Heart left ventricle (tissue), 16 donors: ENCODE data around the gene TAS2R14. TPM values are rescaled to one million over a fixed set of nuclear protein-coding genes. Genes with fewer than 3 reads are reported as not detected.

Experiments
- ATAC-seq, 4 donors: fragments of 200-7000 bp; cut with Tn5 transposase; one replicate each; pipeline ENCODE4 v1.9.1; 2020 to 2022; ENCODE audit warnings: moderate library complexity in 4 of 4, mild to moderate bottlenecking in 3 of 4, moderate number of reproducible peaks in 1 of 4
- DNase-seq, 5 donors: peaks; one replicate each; pipeline ENCODE4 v3.0.0-alpha.2; 2020
- H3K27ac ChIP-seq, 12 donors: fragments of 200-600 bp; sonication (generic) in 4 of 12; one replicate each; pipeline versions ENCODE4 v1.5.0 to v1.8.0; 2016 to 2022; ENCODE audit warnings: mild to moderate bottlenecking in 2 of 12
- H3K27me3 ChIP-seq, 9 donors: fragments of 200-600 bp; sonication (generic) in 2 of 9; one replicate each; pipeline versions ENCODE4 v1.5.1 to v1.8.0; 2016 to 2022; ENCODE audit warnings: mild to moderate bottlenecking in 3 of 9
- H3K36me3 ChIP-seq, 9 donors: fragments of 200-600 bp; sonication (generic) in 2 of 9; one replicate each; pipeline versions ENCODE4 v1.5.0 to v1.8.0; 2018 to 2022; ENCODE audit warnings: mild to moderate bottlenecking in 2 of 9
- H3K4me1 ChIP-seq, 12 donors: fragments of 200-600 bp; sonication (generic) in 4 of 12; one replicate each; pipeline versions ENCODE4 v1.5.0 to v1.8.0; 2016 to 2022; ENCODE audit warnings: mild to moderate bottlenecking in 3 of 12
- H3K4me3 ChIP-seq, 12 donors: fragments of 200-600 bp; sonication (generic) in 4 of 12; one replicate each; pipeline versions ENCODE4 v1.5.0 to v1.8.0; 2017 to 2022; ENCODE audit warnings: mild to moderate bottlenecking in 9 of 12, moderate library complexity in 4 of 12
- H3K9me3 ChIP-seq, 12 donors: fragments of 200-600 bp; sonication (generic) in 4 of 12; one replicate each; pipeline versions ENCODE4 v1.5.0 to v1.8.0; 2016 to 2022; ENCODE audit warnings: mild to moderate bottlenecking in 1 of 12
- POLR2A ChIP-seq, 2 donors: fragments of 450-650 bp; IDR thresholded peaks; one replicate each; pipeline ENCODE4 v1.6.1; 2017; ENCODE audit warnings: antibody characterized with exemption in 2 of 2, mild to moderate bottlenecking in 2 of 2, moderate library complexity in 2 of 2
- WGBS, 4 donors: extraction: QIAGEN DNeasy Blood & Tissue Kit in 2 of 4; methylation state at CpG; one replicate each; pipeline versions ENCODE4 v1.1.5 to v1.1.7; 2013 to 2018; 5-methylcytosine and 5-hydroxymethylcytosine counted together
- intact Hi-C, 10 donors: fragments of 100-400 bp; cut with DNase I; formaldehyde crosslinking; loops; one replicate each; pipeline versions ENCODE4 v1.11.1 to v1.14.2; 2022
- polyA plus RNA-seq, 2 donors: library from polyadenylated mRNA; stranded (reverse); fragments of 200-250 nt; gene quantifications; one replicate each; pipeline ENCODE4 v1.2.3, GENCODE V29; 2013
- total RNA-seq, 9 donors: library from RNA; depleted of rRNA in 2 of 9; stranded (reverse); fragments of >200 nt in 2 of 9; fragmentation: NEBNext Ultra II Directional in 3 of 9; extraction: Animal tissue kit (Norgen Biotek cat#: 25700) in 3 of 9; gene quantifications; one replicate each; pipeline versions ENCODE4 v1.1.0 to v1.2.4, GENCODE V29; 2016 to 2023
- TF ChIP-seq, protein P1 (sequence below), 12 donors: fragments of 200-600 bp; sonication (generic) in 4 of 12; IDR thresholded peaks; one replicate each; pipeline versions ENCODE4 v1.5.0 to v1.8.0; 2018 to 2022; ENCODE audit warnings: antibody characterized with exemption in 12 of 12, mild to moderate bottlenecking in 5 of 12
- donor health status: ischemic (EF 13 %, LVEDD 7.1; RV severe dilation, severe dysfunction).
- donor health status: healthy with polysubstance abuse.
- donor health status: DM: no; HTN: yes; CAD: no.
- donor health status: DM: no; HTN: no; CAD: no.
- donor health status: ischemic (EF 25% LVEDD 6.9; RV normal size, moderate dysfunction).
- donor health status: ischemic (EF 25% LVEDD 5.7; RV mildly dilated, moderate dysfunction).
- donor health status: healthy.
- donor health status: DM: yes; HTN: yes; CAD: no.
- donor health status: ischemic (EF 35%, LVEDD 5.7; RV mildly dilated, moderate dysfunction).
- donor health status: nonischemic (EF 11% LVEDD 7.7; RV severe dilation, severe dysfunction).
- donor health status: DM: yes; HTN: yes; CAD: no.
- donor health status: PGD.
- donor health status: ischemic (EF 29% LVEDD 5.4; RV normal size, mild dysfunction).
- donor health status: nonischemic (EF 23%, LVEDD 6.1; RV moderate dilation, normal function).

Gene TAS2R14
- total and polyA plus RNA-seq, 11 donors, result 0.29 to 1.2 (median 0.70) TPM

GRCh38 chr12:10940389-10940788, 1.3 kb upstream of the TAS2R14 start:
- Histone ChIP-seq H3K36me3 (no peaks in the 10 kb centered on the region), H3K27ac (no peak overlapping the region), H3K4me3 (no peak overlapping the region), H3K27me3 (no peaks in the 10 kb centered on the region), H3K9me3 (peaks cover 0 to 11% (median 0%) of the 10 kb centered on the region in 12 donors), H3K4me1 (peaks cover 0 to 6% (median 0%) of the 10 kb centered on the region in 12 donors)
- ATAC-seq, result no peak
- DNase-seq, result no peak
- intact Hi-C loops, result no loop called here
- TF ChIP-seq, protein P1, sequence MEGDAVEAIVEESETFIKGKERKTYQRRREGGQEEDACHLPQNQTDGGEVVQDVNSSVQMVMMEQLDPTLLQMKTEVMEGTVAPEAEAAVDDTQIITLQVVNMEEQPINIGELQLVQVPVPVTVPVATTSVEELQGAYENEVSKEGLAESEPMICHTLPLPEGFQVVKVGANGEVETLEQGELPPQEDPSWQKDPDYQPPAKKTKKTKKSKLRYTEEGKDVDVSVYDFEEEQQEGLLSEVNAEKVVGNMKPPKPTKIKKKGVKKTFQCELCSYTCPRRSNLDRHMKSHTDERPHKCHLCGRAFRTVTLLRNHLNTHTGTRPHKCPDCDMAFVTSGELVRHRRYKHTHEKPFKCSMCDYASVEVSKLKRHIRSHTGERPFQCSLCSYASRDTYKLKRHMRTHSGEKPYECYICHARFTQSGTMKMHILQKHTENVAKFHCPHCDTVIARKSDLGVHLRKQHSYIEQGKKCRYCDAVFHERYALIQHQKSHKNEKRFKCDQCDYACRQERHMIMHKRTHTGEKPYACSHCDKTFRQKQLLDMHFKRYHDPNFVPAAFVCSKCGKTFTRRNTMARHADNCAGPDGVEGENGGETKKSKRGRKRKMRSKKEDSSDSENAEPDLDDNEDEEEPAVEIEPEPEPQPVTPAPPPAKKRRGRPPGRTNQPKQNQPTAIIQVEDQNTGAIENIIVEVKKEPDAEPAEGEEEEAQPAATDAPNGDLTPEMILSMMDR (IDR thresholded peaks at IDR 0.05), result no peak
- TF ChIP-seq POLR2A (IDR thresholded peaks at IDR 0.05), result no peak
- 89 to 93% (median 91%) methylated on average over 2 of the region's 2 CpGs for WGBS, 4 donors

GRCh38 chr12:10936506-10936905, 2.6 kb downstream of the TAS2R14 start:
- no peak overlapping the region for H3K27ac ChIP-seq
- WGBS, 4 donors, result 85 to 100% (median 93%) methylated on average over 1 of the region's 1 CpG
- H3K4me3 ChIP-seq, result no peak overlapping the region
- H3K36me3 ChIP-seq, result no peaks in the 10 kb centered on the region
- DNase-seq (no peak), ATAC-seq (no peak)
- H3K4me1 ChIP-seq, result no peaks in the 10 kb centered on the region
- intact Hi-C loops, result no loop called here
- no peaks in the 10 kb centered on the region for H3K27me3 ChIP-seq
- no peaks in the 10 kb centered on the region for H3K9me3 ChIP-seq
- TF ChIP-seq, protein P1 (IDR thresholded peaks at IDR 0.05), result no peak
- no peak for TF ChIP-seq POLR2A (IDR thresholded peaks at IDR 0.05)

GRCh38 chr12:10928746-10929286, 10.2 kb downstream of the TAS2R14 start, which contains the start of gene PRH2:
Gene PRH2 (plus strand): TSS chr12:10929236. CDS start chr12:10929274, 38 bp downstream.
- ATAC-seq (no peak), DNase-seq (no peak)
- no peak for TF ChIP-seq POLR2A (IDR thresholded peaks at IDR 0.05)
- TF ChIP-seq, protein P1 (IDR thresholded peaks at IDR 0.05), result no peak
- Histone ChIP-seq H3K27ac (no peak within 1 kb of the TSS), H3K4me1 (peaks cover 0 to 6% (median 0%) of the 10 kb centered on the region in 12 donors), H3K4me3 (no peak within 1 kb of the TSS), H3K27me3 (no peaks in the 10 kb centered on the region), H3K36me3 (no peaks in the 10 kb centered on the region), H3K9me3 (no peaks in the 10 kb centered on the region)
- 89 to 96% (median 94%) methylated on average over 5 of the region's 5 CpGs for WGBS, 4 donors
- intact Hi-C loops, result no loop called here

GRCh38 chr12:10926269-10926668, 12.8 kb downstream of the TAS2R14 start:
- Histone ChIP-seq H3K27me3 (no peaks in the 10 kb centered on the region), H3K4me1 (peaks cover 0 to 6% (median 0%) of the 10 kb centered on the region in 12 donors), H3K27ac (no peak overlapping the region), H3K36me3 (no peaks in the 10 kb centered on the region), H3K4me3 (no peak overlapping the region), H3K9me3 (no peaks in the 10 kb centered on the region)
- no peak for TF ChIP-seq POLR2A (IDR thresholded peaks at IDR 0.05)
- TF ChIP-seq, protein P1 (IDR thresholded peaks at IDR 0.05), result no peak
- DNase-seq (no peak), ATAC-seq (no peak)
- intact Hi-C loops, result no loop called here
- WGBS, 4 donors, result 86 to 96% (median 92%) methylated on average over 5 of the region's 5 CpGs
